ENCODE measurements around the gene PYY.
A peak's percentile ranks its signal among the peaks of the same experiment; 100 is the strongest.

The PYY gene

DNA sequence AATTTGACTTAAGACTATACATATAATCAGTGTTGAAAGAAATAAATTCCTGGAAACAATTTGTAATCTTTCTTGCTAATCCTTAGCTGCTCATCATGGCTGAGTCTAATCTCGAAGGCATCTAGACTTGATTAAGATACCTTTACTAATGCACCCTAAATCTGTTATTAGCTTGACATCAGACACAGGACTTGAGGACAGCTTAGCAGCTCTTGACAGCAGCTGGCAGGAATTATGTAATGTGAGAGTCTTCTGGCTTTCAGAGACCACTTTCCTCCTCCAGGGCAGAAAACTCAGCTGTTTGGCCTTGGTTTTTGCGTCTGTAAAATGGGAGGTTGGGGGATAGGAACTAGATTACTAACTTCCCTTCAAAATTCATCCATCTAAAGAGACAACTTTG lies 39.3 kb downstream of the PYY start:
- no peak for DNase-seq

DNA sequence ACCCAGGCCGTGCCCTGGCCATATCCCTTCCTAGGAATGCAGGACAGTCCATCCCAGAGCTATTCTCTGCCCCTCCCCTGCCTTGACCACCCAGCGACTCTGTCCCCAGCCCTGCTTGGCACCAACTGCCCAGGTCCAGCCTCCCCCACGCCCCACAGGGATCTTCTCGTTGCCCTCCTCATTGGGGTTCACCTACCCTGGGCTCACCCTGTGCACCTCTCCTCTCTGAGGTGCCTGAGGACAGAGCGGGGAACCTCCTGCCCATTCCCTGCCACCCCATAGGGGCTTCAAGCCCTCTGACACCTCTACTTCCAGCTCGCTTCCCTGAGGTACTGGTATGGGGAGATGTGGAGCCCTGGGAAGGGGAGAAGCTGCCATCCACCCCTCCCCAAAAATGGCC lies 40.2 kb downstream of the PYY start:
- no peak for DNase-seq

DNA sequence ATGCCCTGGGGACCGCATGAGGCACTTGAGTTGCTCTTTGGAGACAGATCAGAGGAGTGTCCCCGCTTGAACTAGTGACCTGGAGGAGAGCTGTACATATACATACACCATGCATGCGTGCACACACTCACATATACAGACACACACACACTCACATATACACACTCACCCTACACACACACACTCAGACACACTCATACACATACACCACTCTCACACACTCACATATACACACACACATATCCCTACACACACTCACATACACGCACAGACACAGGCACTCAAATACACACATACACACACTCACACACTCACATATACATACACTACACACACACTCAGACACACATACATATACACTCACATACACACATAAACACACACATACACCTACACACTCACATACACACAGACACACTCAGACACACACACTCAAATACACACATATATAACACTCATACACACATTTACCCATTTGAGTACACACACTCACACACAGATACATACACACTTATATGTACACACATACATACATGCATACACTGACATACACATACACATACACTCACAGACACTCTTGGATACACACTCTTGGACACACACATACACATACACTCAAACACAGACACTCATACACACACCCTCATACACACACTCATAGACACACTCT lies 41.0 kb downstream of the PYY start:
- no peak for DNase-seq

DNA sequence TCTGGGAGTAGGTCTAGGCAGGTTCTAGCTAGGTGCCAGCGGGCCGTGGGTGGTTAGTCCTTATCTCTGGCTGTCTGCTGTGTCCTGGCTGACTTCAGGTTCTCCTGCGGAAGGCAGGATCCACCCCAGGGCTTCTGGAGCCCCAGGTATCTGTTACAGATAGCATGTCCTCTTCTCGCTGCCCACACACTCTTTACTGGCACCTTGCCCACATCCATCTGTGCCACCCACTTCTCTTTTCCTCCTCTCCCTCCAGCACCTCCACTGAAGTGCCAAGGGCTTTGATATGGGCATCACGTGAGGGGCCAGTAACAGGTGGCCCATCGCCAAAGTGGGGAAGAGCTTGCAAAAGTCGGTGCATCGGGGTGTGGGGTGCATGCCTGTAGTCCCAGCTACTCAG lies 41.8 kb downstream of the PYY start:
- DNase-seq = no peak

DNA sequence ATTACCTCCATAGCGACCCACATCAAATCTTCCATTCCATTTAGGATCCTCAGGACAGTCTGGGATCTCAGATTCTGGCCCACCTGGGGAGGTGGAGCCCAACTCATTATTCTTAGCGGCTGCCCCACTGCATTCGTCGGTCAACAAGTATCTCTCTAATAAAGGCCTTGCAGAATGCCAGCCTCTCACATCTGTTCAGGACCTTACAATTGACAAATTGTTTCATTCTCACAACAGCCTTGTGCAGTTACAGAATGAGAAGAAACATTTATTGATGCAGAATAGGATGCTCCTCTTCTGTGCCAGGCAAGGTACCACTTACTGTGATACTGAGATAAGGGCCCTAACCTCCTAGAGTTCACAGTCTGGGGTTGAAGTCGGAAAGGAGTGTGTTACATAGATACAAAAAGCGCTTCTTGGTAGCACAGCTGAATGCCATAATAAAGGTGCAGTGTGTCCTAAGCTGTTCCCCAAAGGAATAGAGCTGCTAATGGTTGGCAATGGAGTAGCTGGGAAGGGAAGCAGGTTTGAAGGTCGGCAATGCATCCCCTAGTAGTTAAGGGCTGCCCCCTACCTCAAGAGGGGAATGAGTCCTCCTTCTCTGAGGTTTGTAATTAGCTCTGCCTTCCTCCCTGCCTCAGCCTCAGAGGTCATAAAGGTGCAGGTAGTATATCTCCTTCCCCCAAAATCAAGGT lies 44.1 kb downstream of the PYY start:
- no peak for DNase-seq

DNA sequence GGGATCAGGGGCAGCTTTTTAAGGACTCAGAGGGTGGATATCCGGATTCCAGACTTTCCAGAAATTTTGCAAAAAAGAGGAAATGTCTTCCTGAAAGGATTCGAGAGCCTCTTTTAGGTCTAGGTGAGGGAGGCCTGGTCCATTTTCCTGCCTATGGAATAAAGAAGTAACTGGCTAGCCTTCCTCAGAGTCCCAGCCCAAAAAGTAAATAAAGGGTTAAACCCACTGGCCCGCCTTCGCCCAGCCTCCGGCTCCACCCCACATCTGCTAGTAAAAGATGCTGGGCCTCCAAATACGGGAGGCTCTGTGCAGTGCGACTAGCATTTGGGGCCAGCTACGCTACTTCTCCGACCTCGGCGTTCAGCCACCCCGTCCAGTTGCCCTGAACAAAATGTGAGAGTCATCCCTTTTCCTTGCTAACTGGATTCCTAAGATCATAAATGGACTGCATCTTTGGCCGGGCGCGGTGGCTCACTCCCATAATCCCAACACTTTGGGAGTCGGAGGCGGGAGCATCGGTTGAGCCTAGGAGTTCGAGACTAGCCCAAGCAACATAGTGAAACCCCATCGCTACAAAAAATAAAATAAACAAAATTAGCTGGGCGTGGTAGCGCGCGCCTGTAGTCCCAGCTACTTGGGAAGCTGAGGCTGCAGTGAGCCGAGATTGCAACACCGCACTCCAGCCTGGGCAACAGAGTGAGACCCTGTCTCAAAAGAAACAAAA lies 45.6 kb downstream of the PYY start:
- DNase-seq = no peak

DNA sequence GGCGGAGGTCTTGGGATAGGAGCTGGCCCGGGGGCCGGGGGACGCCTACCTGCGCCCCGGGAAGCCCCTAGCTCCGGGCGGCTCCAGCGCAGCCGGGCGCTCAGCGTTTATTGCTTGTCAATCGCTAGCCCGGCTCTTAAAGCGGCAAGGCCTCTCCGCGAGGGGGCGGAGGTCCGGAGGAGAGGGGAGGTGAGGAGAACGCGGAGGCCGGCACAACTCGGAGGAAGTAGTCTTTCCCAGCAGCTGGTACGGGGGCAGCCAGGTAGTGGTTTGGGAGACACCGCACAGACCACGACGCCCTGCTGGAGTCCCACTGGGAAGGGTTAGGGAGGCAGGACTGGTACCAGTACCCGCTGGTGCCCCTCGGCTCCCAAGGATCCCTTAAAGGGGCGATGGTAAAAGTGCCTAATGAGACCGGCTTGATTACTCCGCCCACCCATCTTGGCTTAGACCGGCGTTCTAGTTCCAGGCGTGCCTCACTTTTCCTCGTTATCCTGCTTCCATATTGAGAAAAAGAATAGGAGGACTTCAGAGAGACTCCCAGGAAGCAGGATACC lies 46.2 kb downstream of the PYY start, which contains the start of gene MPP2:
Gene MPP2, minus strand, starts transcription at position 112 of the 557 bp plus-strand sequence. CDS start 3,076 bp downstream, outside the sequence.
- peak; percentile 97 for DNase-seq

DNA sequence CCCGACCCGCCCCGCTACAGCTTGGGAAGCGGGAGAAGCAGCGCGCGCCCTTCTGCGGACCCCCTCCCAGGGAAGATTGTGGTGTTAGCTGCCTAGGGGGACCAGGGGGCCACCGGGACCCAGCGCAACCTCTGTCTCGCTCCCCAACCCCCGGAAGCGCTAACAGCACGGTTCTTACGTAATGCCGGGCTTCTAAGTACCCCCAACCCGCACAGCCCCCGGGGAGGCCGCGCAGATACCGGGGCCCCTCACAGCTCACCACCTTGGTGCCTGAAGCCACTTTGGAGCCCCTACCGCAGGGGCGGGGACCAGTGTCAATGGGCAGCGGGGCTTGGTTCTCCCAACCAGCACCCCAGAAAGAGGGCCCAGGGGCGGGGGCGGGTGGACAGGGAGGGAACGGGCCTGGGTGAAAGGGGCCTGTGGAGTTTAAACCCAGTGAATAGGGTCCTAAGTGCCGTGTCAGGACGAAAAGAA lies 46.8 kb downstream of the PYY start:
- no peak for DNase-seq

DNA sequence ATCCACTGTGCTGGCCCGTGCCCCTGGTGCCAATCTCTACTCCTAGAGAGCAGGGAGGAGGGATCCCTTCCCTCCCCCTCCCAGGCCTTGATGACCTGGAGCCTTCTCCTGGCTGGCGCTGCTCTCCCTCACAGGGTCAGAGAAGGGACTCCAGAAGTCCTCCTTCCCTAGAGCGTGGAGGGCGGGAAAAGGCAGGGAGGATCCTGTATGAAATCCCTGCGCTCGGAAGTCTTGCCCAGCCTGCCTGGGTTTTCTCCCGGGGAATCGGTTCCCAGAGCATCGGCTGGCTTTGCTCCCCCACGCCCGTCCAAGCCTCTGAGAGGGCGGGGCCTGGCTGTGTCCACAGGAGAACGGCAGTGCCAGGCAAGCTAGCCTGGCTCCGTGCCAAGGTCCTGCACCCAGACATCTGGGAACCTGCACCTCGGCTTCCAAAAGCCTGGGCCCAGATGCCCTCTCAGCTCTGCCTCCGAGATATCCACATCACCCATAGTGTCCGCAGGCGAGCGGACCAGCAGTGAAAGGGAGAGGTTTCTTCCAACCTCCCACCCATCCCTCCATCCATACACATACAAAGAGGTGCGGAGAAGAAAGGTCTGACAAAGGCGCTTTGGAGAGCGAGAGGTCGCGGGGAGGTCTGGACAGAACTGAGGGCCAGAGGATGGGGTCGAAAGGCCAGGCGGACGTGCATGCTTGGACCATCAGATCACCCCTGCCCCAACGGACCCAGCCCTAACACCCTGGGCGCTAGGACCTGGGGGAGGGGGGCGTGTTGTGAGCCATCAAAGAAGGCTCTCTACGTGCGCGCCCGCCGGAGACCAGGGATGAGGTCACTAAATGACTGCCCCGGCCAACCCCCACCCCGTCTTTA lies 47.5 kb downstream of the PYY start:
- peak; percentile 84 for DNase-seq

DNA sequence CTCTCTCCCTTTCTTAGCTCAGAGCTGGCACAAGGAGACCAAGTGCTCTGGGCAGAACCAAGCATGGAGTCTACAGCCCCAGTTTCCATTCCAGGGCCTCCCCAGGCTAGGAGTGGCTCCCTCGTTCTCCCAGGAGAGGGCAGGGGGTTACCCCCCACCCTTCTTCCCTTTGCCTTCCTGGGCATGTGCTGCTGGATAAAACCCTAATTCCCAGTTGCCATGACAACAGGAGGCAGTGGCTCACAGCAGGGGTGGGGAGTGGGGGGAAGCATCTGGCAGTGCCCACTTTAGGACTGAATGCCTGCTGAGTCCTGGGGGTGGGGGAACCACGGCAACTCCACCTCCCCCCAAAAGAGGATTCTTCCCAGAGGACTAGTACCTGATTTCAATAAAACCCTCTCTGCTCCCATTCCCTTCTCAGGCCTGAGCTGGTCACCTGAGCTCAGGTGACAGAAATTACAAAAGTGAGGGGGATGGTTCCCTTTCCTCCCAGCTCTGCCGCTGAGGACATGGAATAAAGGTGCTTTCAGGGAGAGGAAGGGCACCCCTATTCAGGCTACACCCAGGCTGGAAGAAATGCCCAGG lies 48.2 kb downstream of the PYY start:
- no peak for DNase-seq
